Fibroblast of lung (primary cell): Measurements from ENCODE around the gene TBCK.

Experiments
- EZH2 ChIP-seq: IDR thresholded peaks from 2 replicates; pipeline ENCODE4 v1.5.1; 2012; ENCODE audit warnings: low read length, control low read depth, mild to moderate bottlenecking; ENCODE audit errors: missing control alignments
- TF ChIP-seq, protein P1 (sequence below), 2 donors: IDR thresholded peaks in 1 of 2; conservative IDR thresholded peaks in 1 of 2; 1 replicate in 1 of 2; 2 replicates in 1 of 2; pipeline ENCODE4 v1.5.1; 2011 to 2012; ENCODE audit warnings: low read length in 2 of 2, control low read depth in 1 of 2, inconsistent platforms in 1 of 2, low read depth in 1 of 2, mild to moderate bottlenecking in 1 of 2

DNA sequence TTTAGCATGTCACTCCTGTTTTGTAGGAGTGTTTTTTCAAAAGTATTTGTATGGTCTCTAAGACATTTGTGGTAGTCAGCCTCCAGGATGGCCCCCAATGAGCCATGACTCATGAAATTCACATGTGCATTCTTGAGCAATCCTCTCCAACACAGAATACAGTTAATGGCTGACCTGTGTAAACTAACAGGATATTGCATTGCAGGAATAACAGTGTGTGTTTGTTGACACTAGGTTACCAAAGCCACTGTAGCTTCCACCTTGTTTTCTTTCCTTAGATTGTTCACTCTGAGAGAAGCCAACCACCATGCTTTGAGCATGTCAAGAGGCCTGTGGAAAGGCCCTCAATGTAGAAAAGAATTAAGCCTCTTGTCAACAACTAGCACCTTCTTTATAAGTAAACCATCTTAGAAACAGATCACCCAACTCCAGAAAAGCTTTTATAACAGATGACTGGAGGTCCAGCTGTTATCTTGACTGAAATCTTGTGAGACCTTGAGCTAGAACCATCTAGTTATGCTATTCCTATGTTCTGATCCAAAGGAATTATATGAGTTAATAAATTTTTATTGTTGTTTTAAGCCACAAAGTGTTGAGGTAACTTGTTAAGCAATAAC lies 28.5 kb downstream of the TBCK start:
- TF ChIP-seq, protein P1, sequence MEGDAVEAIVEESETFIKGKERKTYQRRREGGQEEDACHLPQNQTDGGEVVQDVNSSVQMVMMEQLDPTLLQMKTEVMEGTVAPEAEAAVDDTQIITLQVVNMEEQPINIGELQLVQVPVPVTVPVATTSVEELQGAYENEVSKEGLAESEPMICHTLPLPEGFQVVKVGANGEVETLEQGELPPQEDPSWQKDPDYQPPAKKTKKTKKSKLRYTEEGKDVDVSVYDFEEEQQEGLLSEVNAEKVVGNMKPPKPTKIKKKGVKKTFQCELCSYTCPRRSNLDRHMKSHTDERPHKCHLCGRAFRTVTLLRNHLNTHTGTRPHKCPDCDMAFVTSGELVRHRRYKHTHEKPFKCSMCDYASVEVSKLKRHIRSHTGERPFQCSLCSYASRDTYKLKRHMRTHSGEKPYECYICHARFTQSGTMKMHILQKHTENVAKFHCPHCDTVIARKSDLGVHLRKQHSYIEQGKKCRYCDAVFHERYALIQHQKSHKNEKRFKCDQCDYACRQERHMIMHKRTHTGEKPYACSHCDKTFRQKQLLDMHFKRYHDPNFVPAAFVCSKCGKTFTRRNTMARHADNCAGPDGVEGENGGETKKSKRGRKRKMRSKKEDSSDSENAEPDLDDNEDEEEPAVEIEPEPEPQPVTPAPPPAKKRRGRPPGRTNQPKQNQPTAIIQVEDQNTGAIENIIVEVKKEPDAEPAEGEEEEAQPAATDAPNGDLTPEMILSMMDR (conservative IDR thresholded peaks at IDR 0.05 in 1 of 2, IDR thresholded peaks at IDR 0.05 in 1 of 2; ENCODE audit: low read depth in 1 of 2, low read length in 2 of 2): no peak
- TF ChIP-seq EZH2: no peak
